GM19043 (cell line): Measurements from ENCODE around the gene TSC22D4.

ENCODE experiments used
- ATAC-seq: cut with Tn5 transposase; IDR thresholded peaks from one replicate; pipeline ENCODE4 v1.9.1; 2021; ENCODE audit warnings: low read depth; ENCODE audit not compliant: unreplicated experiment

Gene TSC22D4

DNA sequence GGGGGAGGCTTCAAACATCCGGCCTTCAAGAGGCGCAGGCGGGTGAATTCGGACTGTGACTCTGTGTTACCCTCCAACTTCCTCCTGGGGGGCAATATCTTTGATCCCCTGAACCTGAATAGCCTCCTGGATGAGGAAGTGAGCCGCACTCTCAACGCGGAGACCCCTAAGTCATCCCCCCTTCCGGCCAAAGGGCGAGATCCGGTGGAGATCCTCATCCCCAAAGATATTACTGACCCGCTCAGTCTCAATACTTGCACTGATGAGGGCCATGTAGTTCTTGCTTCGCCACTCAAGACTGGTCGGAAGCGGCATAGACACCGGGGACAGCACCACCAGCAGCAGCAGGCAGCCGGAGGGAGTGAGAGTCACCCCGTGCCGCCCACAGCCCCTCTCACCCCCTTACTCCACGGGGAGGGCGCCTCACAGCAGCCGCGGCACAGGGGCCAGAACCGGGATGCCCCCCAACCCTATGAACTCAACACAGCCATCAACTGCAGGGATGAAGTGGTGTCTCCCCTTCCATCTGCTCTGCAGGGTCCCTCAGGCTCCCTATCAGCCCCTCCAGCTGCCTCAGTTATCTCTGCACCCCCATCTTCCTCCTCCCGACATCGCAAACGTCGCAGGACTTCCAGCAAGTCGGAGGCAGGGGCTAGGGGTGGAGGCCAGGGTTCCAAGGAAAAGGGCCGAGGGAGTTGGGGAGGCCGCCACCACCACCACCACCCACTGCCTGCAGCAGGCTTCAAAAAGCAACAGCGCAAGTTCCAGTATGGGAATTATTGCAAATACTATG lies 48.3 kb downstream of the TSC22D4 start:
- no peak for ATAC-seq

GRCh38 chr7:100429637-100430492 lies 49.1 kb downstream of the TSC22D4 start, which contains the start of gene MEPCE:
MEPCE (plus strand) TSS chr7:100429831; CDS start chr7:100430019, 188 bp downstream.
- peak; percentile 31 for ATAC-seq

DNA sequence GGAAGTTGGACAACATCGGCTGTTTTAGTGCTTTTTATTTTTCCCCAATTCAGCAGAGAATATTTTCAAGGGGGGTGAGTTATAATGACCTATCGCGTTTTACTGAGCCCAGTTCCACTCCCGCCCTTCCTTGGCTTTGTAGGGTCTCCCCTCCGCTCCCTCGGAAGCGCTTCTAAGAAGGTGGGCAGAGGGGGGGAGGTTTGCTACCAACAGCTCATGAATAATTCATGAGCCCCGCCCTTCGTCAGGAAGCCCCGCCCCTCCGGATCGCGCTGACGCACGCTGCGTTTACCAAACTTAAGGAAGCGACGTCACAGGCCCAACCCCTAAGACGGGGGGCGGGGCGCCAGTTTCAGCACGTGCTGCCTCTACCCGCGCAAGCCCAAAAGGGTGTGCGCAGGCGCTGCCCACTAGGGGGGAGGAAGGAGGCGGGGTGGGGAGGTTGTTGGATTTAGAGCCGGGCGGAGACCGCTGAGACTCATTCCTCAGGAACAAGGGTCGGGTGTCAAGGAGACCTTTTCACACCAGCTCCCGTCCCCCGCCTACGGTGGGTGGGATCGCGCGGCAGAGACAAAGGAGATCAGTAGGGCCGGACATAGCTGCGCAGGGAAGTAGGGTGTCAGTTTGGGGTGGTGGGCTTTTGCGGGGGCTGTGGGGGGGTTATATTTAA lies 49.9 kb downstream of the TSC22D4 start:
- peak; percentile 54 for ATAC-seq

GRCh38 chr7:100428199-100428966 lies 50.6 kb downstream of the TSC22D4 start, which contains the start of gene ZCWPW1:
ZCWPW1 (minus strand) TSS chr7:100428703; CDS start chr7:100420649, 8,054 bp downstream.
- peak; percentile 35 for ATAC-seq

- no peak for ATAC-seq
Measured at GRCh38 chr7:100427762-100428198, 51.2 kb downstream of the TSC22D4 start.

GRCh38 chr7:100426516-100426915 lies 52.5 kb downstream of the TSC22D4 start:
- ATAC-seq: no peak

DNA sequence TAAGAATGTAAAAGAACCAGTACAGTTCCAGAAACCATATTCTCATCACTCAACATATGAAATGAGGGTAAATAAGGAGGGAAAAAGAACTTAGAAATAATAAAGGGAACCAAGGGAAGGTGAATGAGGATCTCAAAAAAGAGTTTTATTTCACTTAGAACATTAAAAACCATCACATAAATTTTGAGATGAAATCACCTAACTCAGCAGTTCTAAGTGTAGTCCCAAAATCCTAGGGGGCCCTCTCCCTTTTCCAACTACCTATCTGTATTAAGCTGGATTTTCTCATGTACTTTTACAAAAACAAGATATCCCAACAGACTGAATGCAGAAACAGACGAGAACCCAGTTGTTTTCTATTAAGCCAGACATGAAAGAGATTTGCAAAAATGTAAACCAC lies 53.7 kb downstream of the TSC22D4 start:
- no peak for ATAC-seq

- ATAC-seq: no peak
Measured at GRCh38 chr7:100423315-100423714, 55.7 kb downstream of the TSC22D4 start.

DNA sequence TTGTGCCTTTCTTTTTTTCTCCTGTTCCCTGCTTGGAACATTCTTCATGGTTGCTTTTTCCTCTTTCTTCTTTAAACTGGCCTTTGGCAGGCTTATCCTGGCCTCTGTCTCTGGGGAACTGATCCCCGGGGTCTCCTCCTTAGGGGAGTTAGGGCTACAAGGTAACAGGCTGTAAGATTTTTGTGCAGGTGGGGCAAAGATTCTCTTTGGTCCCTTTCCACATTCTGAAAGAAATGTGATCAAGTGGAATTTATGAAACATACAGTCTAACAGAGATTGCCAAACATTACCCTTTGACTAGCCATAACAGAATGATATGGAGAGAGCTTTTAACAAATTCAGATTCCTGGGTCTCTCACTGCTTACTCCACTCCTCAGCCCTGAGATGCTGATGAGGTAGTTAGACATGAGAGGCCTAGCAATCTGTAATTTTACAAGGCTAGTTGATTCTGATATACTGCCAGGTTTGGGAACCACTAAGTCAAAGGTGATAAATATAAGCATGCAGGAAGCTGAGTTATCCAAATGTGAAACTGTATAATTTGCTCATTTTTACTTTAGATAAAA lies 59.3 kb downstream of the TSC22D4 start:
- no peak for ATAC-seq

DNA sequence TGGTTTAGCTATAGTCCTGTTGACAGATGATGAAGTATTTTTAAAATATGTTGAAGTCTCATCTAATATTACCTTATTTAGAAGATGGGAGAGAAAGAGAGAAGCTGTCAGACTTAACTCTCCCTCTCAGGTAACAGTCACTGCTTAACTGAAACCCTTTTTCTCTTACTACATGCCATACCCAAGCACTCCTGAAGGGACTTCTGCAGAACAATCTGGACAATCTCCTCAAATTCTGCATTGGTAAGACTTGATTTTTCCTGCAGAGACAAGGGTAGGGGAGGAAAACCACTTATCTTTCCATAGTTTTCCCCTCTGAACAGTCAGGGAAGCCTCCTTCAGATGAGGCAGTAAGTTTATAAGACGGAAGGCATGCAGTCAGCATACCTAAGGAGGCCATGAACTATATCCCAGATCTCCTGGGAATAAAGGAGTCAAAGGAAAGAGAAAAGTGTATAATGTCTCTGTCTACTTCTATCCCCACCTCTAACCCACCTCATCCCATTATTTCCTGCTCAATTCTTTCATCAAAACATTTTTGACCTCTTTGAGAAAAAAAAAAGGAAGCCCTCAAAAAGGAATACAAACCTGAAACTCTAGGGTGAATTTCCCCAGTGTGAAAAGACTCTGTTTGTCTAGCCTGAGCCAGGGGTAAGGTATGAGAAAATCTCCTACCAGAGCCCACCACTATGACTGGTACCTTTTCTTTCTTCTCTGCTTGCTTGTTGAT lies 59.9 kb downstream of the TSC22D4 start:
- no peak for ATAC-seq
